Glomerular visceral epithelial cell (primary cell): ENCODE results near the gene ZNF558.

ENCODE experiments used
- DNase-seq: peaks from one replicate; pipeline ENCODE4 v3.0.0-alpha.2; 2016; ENCODE audit errors: extremely low spot score

Gene ZNF558

DNA sequence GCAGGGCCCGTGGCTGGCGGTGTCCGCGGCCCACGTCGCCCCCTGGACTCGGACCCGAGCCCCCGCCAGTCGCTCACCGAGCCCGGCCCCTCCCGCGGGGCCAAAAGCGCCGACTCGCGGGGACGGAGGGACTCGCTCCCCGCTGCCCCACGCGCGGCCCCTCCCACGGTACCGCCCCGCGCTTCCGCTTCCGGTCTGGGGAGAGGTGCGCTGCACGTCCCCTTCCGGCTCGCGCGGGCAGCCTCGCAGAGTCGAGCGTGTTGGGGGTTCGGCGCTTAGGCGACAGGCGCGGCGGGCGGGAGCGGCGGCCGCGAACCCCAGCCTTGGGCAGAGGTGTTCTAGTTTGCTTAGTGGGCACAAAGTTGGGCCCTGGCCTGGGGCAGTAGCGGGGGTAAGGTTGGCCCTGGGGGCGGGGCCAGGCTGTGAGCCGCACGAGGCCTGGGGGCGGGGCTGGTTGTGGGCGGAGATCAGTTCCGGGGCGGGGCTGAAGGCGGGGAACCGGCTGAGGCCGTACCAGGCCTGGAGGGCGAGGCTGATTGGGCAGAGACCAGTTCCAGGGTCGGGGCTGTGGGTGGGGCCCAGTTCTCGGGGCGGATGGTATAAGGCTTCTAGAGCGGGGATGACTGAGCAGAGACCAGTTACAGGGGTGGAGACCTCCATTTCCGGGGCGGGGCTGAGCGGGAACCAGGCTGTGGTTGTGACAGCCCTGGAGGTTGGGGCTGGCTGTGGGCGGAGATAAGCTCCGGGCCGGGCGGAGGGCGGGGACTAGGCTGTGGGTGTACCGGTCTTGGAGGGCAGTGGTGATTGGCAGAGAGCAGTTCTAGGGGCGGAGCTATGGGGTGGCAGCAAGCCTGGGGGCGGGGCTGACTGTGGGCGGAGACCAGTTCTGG lies at the start of gene ZNF558, which contains the start of gene MBD3L1:
TSS of gene ZNF558 (minus strand) at position 173 of the 890 bp plus-strand sequence. CDS start 9,645 bp downstream, outside the sequence.
TSS of gene MBD3L1 (plus strand) at position 246 of the 890 bp plus-strand sequence. CDS start 10,302 bp downstream, outside the sequence.
- peak; percentile 83 for DNase-seq

DNA sequence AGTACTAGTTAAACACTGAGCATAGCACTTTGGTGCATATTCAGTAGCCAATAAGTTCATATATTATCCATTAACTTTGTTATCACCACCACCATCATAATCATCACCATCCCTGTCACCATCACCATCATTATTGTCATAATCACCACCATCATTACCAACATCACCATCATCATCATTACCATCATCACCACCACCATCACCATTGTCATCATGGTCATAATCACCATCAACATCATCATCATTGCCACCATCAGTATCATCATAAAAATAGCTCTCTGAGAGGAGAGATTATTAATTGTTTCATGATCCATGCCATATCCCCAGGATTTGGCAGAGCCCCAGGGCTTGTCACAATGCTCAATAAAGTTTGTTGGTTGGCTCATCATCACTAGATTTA lies 49.4 kb upstream of the ZNF558 start:
- no peak for DNase-seq

DNA sequence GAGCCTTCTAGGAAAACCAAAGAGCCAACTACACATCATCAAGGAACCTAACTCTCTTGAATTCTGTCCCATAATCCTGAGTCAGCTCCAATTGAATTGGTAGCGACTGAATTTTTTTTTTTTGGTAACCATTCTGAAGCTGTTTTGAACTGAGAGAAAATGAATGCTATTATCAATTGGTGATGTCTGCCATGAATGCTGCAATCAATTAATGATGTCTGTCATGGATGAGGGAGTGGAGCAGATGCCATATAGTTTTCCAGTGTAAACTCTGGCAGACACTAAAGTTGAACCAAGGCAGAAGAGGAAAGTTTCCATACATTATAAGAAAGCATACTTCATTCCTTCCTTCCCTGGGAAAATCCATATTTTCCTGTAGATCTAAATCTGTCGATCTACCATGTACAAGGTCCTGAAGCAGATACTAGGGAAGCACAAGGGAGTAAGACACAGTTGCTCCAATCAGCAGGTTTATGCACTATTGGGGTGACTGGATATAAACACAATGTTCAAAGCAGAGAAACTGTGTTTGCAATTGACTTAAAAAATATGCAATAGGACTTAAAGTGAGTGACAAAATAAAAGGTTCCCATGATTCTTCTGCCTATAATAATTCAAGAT lies 48.9 kb upstream of the ZNF558 start:
- no peak for DNase-seq

DNA sequence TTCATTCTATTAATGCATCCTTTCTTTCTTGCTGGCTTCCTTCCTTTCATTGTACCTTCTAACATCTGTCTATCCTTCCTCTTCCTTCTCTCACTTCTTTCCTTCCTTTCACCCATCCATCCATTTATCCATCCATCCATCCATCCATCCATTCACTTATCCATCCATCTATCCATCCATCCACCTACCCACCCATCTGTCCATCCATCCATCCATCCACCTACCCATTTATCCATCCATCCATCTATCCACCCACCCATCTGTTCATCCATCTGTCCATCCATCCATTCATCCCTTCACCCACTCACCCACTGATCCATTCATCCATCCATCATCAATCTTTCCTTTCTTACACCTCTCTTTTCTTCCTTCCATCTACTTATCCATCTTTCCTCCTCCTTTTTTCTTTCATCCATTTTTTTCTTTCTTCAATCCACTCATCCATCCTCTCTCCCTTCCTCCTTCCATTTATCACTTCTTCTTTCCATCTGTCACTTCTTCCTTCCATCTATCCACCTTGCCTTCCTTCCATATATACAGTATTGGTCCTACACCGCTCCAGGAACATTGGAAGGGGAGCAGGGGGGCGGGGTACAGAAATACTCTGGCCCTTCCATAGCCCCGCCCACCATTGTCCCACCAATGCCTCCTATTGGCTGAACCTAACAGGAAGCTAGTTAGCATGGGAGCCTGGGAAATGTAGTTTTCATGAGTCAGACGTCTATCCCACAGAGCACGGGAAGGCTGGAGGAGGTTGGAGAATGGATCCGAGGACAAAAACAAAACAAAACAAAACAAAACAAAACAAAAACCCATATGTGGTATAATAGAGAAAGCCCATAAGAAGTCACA lies 46.0 kb upstream of the ZNF558 start:
- DNase-seq = no peak

DNA sequence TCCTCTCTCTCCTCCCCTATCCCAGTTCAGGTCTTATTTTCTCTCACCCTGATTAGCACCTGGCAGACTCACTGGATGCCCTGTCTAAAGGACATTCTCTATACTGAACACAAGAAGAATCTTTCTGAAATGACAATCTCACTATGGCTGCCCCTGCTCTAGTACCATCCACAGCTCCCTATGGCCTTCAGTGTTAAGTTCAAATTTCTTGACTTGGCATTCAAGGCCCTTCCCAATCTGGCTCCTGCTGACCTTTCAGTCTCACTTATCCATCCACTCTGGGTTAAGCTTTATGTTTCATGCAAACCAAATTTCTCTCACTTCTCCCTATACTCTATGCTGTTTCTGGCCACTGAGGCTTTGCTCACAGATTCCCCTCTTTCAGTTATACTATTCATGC lies 34.2 kb upstream of the ZNF558 start:
- no peak for DNase-seq

DNA sequence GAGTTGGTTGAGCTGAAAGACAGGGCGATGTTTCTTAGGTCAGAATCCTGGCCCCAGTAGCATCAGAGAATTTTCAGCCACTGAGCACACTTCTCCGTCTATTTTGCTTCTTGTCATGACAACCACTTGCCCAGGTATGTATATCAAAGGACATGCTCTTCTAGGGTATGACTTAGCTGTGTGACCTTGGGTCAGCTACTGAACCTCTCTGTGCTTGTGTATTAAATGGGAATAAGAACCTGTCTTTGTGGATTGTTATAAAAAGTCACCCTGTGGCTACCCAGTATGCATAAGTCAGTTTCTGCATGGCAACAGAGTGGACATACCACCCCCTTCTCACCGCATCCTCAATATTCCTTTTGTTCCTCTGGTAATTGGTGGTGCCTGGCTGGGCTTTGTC lies 26.2 kb upstream of the ZNF558 start:
- no peak for DNase-seq

DNA sequence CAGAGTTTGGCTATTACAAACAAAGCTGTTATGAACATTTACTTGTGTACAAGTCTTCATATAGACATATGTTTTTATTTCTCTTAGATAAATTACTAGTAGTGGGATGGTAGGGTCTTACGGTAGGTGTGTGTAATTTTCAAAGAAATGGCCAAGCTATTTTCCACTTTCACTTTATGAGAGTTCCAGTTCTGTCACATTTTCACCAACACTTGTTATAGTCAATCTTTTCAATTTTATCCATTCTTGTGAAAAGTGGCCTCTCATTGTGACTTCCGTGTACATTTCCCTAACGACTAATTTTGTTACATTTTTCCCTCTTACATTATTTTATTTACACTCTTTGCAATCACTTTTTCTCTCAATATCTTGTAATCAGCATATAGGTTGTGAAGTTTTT lies 18.4 kb upstream of the ZNF558 start:
- no peak for DNase-seq

DNA sequence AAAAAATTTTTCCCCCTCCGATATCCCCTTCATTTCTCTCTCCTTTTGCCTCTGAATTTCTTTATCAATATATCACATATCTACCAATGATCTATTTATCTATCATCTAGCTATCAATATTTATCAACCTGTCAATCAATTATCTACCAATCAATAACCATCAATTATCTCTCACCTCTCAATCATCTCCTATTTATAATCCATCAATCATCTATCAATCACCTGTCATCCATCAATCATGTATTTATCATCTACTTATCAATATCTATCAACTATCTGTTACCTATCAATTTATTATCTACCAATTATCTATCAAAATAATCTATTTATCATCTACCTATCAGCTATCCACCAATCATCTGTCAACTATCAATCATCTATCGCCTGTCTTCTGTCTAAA lies 17.1 kb upstream of the ZNF558 start:
- no peak for DNase-seq

DNA sequence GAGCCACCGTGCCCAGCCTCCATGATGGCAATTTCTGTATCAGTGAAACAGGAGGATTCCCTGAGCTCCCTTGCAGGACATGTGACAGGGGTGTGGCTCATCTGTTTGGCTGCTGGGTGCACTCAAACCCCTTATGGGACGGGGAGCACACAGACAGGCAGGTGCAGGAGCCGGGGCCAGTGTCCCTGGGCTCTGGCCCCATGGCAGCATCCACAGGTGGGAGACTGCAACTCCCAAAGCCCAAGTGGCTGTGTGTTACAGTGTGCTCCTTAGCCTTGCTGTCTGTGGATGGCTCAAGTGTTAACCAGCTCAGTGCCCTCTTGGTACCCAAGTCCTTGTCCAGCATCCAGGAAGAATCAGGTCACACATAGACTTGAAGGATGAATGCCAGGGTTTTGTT lies 14.7 kb upstream of the ZNF558 start:
- DNase-seq = no peak

DNA sequence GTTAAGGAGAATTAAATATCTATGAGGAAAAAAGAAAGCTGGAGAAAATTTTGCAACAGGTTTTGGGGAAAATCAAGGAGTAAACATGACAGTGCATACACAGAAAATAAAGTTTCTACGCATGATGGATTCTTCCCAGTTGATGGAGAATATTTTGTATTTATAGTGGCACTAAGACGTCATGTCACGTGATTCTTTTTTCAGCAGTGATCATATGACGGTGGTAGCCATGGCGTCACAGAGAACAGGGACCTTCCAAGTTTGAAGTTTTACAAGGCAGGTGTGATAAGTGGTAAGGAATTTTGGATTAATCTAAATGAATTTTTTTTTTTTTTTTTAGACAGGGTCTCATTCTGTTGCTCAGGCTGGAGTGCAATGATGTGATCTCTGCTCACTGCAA lies 8.6 kb upstream of the ZNF558 start:
- DNase-seq = no peak

DNA sequence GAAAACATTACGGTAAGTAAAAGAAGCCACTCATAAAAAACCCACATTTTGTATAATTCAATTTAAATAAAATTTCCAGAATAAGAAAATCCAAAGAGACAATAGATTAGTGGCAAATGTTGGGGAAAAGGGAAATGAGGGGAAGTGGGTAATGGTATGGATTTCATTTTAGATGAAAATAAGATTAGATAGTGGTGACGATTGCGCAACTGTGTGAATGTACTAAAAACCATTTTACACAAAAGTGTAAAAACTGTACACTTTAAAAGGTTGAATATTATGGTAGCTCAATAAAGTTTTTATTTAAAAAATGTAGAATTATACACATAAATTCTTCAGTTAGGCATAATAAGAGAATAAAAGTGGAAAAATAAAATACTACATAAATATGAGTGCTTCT lies 3.8 kb upstream of the ZNF558 start:
- DNase-seq = no peak

DNA sequence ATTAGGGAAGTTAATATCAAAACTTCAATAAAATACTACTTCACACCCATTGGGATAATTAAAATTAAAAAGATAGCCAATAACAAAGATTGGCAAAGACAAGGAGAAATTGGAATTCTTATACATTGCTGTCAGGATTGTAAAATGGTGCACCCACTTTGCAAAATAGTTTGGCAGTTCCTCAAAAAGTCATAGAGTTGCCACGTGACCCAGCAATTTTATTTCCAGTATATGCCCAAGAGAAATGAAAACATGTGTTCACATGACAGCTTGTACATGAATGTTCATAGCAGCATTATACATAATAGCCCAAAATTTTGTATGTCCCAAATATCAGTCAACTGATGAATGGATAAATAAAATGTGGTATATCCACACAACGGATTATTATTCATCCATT lies 3.3 kb upstream of the ZNF558 start:
- no peak for DNase-seq

DNA sequence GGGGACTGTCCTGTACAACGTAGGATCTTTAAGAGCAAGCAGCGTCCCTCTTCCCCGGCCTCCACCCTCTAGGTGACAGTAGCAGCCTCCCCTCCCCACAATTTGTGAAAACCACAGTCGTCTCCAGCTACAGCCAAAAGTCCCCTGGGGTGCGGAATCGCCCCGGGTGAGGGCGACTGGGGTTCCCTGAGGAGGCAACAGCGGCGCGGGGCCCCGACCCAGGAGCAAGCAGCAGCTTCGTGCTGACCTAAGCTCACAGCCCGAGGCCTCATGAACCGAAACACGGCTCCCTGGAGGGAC lies 322 bp downstream of the ZNF558 start:
- DNase-seq = no peak

DNA sequence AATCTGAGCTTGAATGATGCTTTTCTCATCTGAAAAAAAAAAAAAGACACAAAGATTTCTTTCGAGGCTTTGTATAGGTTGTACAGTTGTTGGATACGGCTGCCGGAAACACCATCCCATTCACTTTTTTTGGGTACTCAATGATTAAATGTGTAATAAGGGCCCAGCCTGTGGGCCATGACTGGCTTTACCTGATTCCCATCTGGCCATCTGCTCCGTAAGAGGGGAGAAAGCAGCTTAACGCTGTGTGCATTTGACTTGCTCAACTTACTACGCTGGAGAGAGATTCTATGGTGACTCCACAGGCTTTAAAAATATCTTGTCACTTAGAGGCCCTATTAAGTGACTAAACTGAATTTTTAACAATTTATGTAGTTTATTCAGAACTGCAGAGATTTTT lies 731 bp downstream of the ZNF558 start:
- no peak for DNase-seq

DNA sequence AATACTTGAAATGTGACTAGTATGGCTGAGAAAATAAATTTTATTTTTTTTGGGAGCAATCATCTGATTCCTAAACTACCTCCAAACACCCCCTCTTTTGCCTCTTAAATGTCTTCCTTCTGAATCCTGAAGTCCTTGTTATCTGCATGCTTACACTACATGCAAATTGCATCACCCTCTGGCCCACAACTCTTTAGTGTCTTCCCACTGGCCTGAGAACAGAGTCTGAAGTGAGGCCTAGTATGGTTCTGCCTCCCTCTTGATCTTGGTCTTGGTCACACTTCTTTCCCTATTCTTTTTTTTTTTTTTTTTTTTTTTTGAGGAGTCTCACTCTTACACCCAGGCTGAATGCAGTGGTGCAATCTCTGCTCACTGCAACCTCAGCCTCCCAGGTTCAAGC lies 4.8 kb downstream of the ZNF558 start:
- DNase-seq = no peak

DNA sequence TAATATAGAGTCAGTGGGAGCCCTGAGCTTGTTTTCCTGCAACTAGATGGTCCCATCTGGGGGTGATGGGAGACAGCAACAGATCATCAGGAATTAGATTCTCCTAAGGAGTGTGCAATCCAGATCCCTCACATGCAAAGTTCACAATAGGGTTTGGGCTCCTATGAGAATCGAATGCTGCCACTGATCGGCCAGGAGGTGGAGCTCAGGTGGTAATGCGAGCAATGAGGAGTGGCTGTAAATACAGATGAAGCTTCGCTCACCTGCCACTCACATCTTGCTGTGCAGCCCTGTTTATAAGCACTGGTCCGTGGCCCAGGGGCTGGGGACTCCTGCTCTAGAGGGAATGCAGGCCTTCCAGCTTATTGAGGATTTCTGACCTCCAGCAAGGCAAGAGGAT lies 5.7 kb downstream of the ZNF558 start:
- DNase-seq = no peak

DNA sequence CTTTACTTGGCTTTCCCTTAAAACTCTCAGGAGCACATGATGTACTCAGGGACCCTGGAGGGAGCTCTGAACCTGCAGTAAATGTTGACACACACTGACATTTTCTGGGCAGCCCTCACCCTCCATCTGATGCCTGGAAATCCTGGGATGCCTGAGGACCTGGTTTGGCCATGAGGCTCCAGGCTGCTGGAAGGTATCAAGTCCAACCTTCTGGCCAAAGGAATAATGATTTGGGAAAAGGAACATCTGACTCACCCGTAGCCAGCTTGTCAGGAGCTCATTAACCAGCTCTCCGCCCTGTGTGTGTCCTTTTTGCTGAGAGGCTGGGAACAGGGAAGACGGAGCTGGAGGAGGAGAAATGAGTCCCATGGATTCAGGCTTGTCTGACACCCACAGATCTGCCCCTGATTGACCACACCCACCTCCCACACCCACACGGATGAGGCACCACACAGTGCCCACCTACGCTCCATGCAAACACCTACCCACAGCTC lies 10.3 kb downstream of the ZNF558 start:
- DNase-seq = no peak

DNA sequence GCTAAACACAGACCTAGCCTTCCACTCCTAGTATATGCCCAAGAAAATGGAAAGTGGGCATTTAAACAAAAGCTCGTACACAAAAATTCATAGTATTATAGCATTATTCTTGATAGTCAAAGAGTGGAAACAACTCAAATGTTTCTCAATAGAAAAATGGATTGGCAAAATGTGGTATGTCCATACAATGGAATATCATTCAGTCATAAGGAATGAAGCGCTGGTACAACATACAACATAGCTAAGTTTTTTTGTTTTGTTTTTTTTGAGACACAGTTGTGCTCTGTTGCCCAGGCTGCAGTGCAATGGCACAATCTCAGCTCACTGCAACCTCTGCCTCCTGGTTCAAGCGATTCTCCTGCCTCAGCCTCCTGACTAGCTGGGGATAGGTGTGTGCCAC lies 11.9 kb downstream of the ZNF558 start:
- no peak for DNase-seq

DNA sequence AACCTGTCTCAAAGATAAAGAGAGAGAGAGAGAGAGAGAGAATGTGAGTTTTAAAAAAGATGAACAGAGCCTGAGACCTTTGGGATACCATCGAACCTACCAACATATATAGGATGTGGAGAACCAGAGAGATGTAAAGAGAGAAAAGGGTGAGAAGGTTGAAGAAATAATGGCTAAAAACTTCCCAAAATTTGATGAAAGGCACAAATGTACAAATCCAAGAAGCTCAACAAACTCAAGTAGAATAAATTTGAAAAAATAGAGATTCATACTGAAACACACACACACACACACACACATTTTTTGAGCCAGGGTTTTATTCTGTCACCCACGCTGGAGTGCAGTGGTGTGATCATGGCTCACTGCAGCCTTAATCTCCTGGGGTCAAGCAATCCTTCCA lies 16.3 kb downstream of the ZNF558 start:
- no peak for DNase-seq

DNA sequence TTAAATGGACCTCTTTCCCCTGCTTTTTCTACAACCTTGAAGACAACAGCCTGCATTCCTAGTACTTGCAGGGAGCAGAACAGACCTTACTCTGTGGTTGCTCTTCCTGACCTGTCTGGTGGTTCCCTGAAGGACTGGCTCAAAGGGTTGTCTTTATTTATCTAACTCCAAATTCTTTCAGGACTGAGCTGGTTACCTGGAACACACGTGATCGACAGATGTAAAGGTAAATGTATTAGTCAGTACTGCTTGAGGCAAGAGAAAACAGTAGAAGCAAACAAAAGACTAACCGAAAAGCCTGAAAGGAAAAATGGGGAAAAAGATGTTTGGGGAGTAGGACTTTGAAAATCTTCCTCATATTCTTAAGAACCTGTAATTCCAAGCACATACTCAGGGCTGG lies 17.9 kb downstream of the ZNF558 start:
- DNase-seq = no peak

DNA sequence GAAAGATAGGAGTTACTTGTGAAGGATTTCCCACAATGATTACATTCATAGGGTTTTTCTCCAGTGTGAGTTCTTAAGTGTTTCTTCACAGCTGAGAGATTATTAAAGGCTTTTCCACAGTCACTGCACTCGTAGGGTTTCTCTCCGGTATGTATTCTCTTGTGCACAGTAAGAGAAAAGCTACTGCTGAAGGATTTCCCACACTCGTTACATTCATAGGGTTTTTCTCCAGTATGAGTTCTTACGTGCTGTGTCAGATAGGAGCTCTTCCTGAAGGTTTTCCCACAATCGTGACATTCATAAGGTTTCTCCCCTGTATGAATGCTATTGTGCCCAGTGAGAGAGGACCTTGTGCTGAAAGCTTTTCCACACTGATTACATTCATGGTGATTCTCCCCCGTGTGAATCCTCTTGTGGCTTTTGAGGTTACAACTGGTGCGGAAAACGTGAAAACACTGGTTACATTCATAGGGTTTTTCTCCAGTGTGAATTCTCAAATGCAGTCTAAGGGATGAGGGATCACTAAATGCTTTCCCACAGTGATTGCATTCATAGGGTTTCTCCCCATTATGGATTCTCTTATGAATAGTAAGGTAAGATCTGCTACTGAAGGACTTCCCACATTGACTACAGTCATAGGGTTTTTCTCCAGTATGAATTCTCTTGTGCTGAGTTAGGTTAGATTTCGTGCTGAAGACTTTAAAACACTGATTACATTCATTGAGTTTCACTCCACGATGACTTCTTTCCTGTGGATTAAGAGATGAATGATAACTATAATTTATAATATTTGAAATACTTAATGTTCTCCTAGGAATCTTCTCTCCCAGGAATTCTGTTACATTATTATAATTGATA lies 20.6 kb downstream of the ZNF558 start:
- DNase-seq = no peak
